AG08396 (cell line): ENCODE measurements around the gene CRYM.
A peak's percentile ranks its signal among the peaks of the same experiment; 100 is the strongest.
"Not testable (repeated sequence)": the region's sequence is repeated elsewhere in the genome, so short reads cannot be mapped to it uniquely, and the experiment has no call there.

Experiments
- DNase-seq: peaks from one replicate; pipeline ENCODE4 v3.0.0; 2012; ENCODE audit warnings: low spot score, mixed read lengths

The CRYM gene

GRCh38 chr16:21277927-21278706 is at the start of gene CRYM:
Gene CRYM (minus strand): TSS chr16:21278290. CDS start chr16:21278251, 39 bp downstream.
- peak; percentile 79 for DNase-seq

GRCh38 chr16:21327046-21327445 is 49.0 kb upstream of the CRYM start:
- DNase-seq, result no peak

GRCh38 chr16:21326459-21326858 is 48.4 kb upstream of the CRYM start:
- DNase-seq, result no peak

GRCh38 chr16:21324267-21324666 is 46.2 kb upstream of the CRYM start:
- DNase-seq, result no peak

- DNase-seq, result not testable (repeated sequence)
Measured at GRCh38 chr16:21322251-21322650, 44.2 kb upstream of the CRYM start.

GRCh38 chr16:21321736-21322135 is 43.6 kb upstream of the CRYM start:
- no peak for DNase-seq

- no peak for DNase-seq
Measured at GRCh38 chr16:21314339-21314738, 36.2 kb upstream of the CRYM start.

GRCh38 chr16:21312863-21313372 is 34.8 kb upstream of the CRYM start:
- not testable (repeated sequence) for DNase-seq

GRCh38 chr16:21312046-21312445 is 34.0 kb upstream of the CRYM start:
- not testable (repeated sequence) for DNase-seq

GRCh38 chr16:21306712-21307111 is 28.6 kb upstream of the CRYM start:
- not testable (repeated sequence) for DNase-seq

- peak; percentile 62 for DNase-seq
Measured at GRCh38 chr16:21302898-21303528, 24.9 kb upstream of the CRYM start.

- no peak for DNase-seq
Measured at GRCh38 chr16:21302454-21302853, 24.4 kb upstream of the CRYM start.

- no peak for DNase-seq
Measured at GRCh38 chr16:21301895-21302291, 23.8 kb upstream of the CRYM start.

GRCh38 chr16:21301168-21301894 is 23.2 kb upstream of the CRYM start:
- DNase-seq, result peak; percentile 83

GRCh38 chr16:21300309-21301167 is 22.4 kb upstream of the CRYM start:
- DNase-seq, result peak; percentile 95

GRCh38 chr16:21289789-21290188 is 11.7 kb upstream of the CRYM start:
- not testable (repeated sequence) for DNase-seq

- no peak for DNase-seq
Measured at GRCh38 chr16:21285314-21285713, 7.2 kb upstream of the CRYM start.

- DNase-seq, result no peak
Measured at GRCh38 chr16:21284414-21284813, 6.3 kb upstream of the CRYM start.

- DNase-seq, result peak; percentile 64
Measured at GRCh38 chr16:21283521-21284289, 5.6 kb upstream of the CRYM start.

- no peak for DNase-seq
Measured at GRCh38 chr16:21281698-21282389, 3.8 kb upstream of the CRYM start.
